GM18508 (cell line): Measurements from ENCODE around the gene MICU1.
"Not testable (repeated sequence)": the region's sequence is repeated elsewhere in the genome, so short reads cannot be mapped to it uniquely, and the experiment has no call there.

Experiments
- ATAC-seq: cut with Tn5 transposase; IDR thresholded peaks from one replicate; pipeline ENCODE4 v1.9.1; 2021; ENCODE audit warnings: moderate number of reproducible peaks; ENCODE audit not compliant: insufficient read depth, unreplicated experiment

Gene MICU1

DNA sequence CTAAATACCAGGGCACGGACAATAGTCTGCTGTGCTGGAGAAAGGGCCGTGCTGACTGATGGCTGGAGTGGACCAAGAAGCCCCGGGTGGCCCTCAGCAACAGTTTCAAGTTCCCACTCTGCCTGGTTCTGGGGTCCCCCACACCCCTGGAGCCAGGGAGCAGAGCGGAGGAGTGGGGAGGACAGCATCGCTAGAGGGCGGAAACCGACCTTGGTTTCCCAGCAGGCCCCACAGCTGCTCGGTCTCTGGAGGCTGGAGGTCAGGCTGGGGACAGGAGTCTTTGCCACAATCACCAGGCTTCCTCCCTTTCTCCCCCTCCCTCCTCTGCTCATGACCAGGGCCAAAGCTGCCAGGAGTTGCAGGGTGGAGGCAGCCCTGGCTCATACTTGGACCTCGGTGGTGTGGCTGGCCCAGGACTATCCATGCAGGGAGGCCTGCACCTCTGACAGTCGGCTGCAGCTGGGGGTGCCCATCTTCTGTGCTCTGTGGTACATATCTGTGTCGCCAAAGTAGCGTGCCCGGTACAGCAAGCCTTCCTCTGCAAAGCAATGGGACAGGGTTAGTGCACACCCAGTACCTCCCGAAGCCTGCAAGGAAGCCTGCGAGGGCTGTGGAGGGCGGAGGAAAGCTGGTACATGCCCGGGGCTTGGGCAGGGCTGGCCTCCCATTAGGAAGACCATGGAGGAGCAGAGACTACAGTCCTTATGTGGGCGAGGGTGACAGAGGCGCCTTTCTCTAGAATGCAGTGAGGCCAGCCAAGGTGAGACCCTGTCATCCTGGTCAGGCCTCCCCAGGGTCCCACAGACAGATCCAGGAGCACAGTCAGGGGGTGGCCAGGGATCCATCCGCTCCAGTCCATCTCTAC, 290.3 kb downstream of the MICU1 start:
- peak; percentile 25 for ATAC-seq

- ATAC-seq, result peak; percentile 57
These were observed 291.0 kb downstream of the MICU1 start for GRCh38 chr10:72334825-72335393.

DNA sequence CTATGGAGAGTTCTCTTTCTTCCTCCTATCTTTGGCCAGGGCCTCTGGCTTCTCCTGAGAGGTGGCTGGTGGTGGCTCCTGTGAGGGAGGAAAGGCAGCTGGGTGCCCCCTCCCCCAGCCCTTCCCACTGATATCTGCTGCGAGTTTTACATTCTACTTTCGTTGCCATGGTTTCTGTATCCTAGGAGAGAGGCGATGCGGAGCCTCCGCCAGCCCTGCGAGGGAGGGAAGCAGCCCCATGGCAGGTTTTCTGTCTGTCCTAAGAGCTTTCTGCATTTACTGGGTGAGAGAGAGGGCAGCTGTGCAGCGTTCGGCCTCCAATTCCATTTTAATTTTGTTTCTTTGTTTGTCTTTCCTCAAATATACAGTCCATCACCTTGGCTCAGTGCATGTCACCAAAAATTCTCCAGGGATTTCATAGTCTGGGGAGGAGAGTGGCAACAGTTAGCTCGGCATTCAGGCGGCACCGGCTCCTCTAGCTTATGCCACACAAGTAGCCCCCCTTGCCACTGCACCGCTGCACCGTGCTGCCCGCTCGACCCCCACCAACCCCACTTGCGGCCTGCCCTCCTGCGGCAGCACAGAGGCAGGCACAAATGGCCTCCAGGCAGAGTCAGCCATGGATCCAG, 291.6 kb downstream of the MICU1 start:
- ATAC-seq, result no peak

GRCh38 chr10:72333112-72334015, 292.5 kb downstream of the MICU1 start:
- ATAC-seq, result no peak

GRCh38 chr10:72332423-72333111, 293.3 kb downstream of the MICU1 start:
- ATAC-seq, result no peak

GRCh38 chr10:72331575-72332422, 294.1 kb downstream of the MICU1 start:
- no peak for ATAC-seq

GRCh38 chr10:72330069-72330426, 295.8 kb downstream of the MICU1 start:
- no peak for ATAC-seq

DNA sequence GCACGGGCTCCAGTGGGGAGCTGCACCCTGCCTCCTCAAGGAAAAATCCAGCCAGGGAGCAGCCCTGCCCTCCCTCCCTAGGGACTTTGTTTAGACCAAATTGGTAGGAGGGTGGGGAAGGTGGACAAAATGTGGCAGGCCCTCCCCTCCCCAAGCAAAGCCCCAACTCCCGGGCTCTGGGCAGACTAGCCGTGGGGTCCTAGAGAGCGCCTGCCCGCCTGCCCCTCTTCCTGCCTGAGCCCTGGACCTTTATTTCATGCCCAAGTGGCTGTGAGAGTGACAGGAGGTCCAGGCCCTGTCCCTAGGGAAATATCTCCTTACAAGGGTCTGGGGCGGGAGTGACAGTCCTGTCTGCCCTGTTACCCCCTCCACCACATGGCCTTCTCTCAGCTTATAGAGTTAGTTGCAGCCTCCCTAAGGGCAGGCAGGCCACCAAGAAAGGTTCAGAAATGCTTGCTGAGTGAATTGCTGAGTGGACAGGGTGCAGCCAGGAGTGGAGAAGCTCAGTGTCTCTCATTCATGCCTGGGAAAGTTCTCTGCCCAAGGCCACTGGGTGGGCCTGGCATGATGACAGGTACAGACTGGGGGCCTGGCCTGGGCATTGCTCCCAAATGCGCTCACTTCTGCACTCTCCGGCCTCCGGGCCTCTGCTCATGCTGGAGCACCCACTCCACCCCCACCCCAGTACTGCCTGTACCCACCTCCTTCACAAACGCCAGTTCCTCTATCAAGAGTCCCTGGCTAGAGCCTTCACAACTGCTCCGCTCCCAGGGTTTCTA, 296.4 kb downstream of the MICU1 start:
- ATAC-seq, result no peak

DNA sequence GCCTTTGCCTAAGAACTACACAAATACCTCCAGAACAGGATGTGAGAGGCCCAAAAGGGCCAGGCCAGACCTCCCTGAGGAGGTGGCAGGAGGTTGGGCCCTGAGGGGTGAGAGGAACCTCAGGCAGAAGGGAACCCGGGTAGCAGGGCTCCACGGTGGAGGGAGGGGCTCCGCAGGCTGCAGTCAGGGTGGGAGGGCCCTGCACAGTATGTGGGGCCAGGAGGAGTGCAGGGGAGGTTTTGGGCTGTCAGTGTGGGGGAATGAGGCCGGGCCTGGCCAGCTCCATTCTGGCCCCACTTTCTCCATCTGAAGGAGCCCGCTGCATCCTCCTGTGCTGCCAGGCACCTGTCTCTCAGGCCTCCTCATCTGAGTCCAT, 297.1 kb downstream of the MICU1 start:
- no peak for ATAC-seq

- ATAC-seq, result no peak
These were observed 297.6 kb downstream of the MICU1 start for GRCh38 chr10:72328045-72328828.

- ATAC-seq, result not testable (repeated sequence)
These were observed 298.9 kb downstream of the MICU1 start for GRCh38 chr10:72326665-72327603.

GRCh38 chr10:72325243-72326175, 300.4 kb downstream of the MICU1 start:
- not testable (repeated sequence) for ATAC-seq

- no peak for ATAC-seq
These were observed 302.1 kb downstream of the MICU1 start for GRCh38 chr10:72323771-72324191.

GRCh38 chr10:72323108-72323749, 302.6 kb downstream of the MICU1 start:
- no peak for ATAC-seq
